GM12865 (cell line): ENCODE results near the gene TMA7.
A peak's percentile ranks its signal among the peaks of the same experiment; 100 is the strongest.
"Not testable (repeated sequence)": the region's sequence is repeated elsewhere in the genome, so short reads cannot be mapped to it uniquely, and the experiment has no call there.

Experiments used
- DNase-seq: peaks from one replicate; pipeline ENCODE4 v3.0.0; 2010; ENCODE audit warnings: low read depth
- H3K4me3 ChIP-seq: 2 replicates; pipeline ENCODE4 v1.5.1; 2011; ENCODE audit warnings: mild to moderate bottlenecking, low read depth, low read length, control low read depth
- CTCF ChIP-seq: IDR thresholded peaks from 2 replicates; pipeline ENCODE4 v1.5.1; 2011; ENCODE audit warnings: low read length, control low read depth, low read depth, inconsistent platforms; ENCODE audit not compliant: insufficient read depth; ENCODE audit errors: missing control alignments

Gene TMA7

GRCh38 chr3:48474619-48475018, 34.6 kb downstream of the TMA7 start:
- no peak for TF ChIP-seq CTCF
- DNase-seq, result no peak
- no peak overlapping the region for H3K4me3 ChIP-seq

GRCh38 chr3:48475188-48475587, 35.1 kb downstream of the TMA7 start:
- H3K4me3 ChIP-seq, result no peak overlapping the region
- no peak for DNase-seq
- TF ChIP-seq CTCF, result no peak

GRCh38 chr3:48476426-48477053, 36.5 kb downstream of the TMA7 start:
- TF ChIP-seq CTCF, result no peak
- no peak overlapping the region for H3K4me3 ChIP-seq
- DNase-seq, result no peak

- H3K4me3 ChIP-seq, result no peak overlapping the region
- DNase-seq, result no peak
- TF ChIP-seq CTCF, result no peak
Measured at GRCh38 chr3:48477959-48478520, 38.0 kb downstream of the TMA7 start.

GRCh38 chr3:48478626-48479555, 38.8 kb downstream of the TMA7 start:
- DNase-seq, result peak; percentile 55
- no peak for TF ChIP-seq CTCF
- H3K4me3 ChIP-seq, result peak overlapping the region; percentile 1

GRCh38 chr3:48480891-48481290, 40.8 kb downstream of the TMA7 start:
- not testable (repeated sequence) for H3K4me3 ChIP-seq, DNase-seq

GRCh38 chr3:48482822-48483221, 42.8 kb downstream of the TMA7 start:
- not testable (repeated sequence) for DNase-seq, H3K4me3 ChIP-seq

- TF ChIP-seq CTCF, result no peak
- no peak overlapping the region for H3K4me3 ChIP-seq
- DNase-seq, result no peak
Measured at GRCh38 chr3:48486952-48487351, 46.9 kb downstream of the TMA7 start.
